K562 (cell line): Measurements from ENCODE around the gene DENND1A. TPM values are rescaled to one million over a fixed set of nuclear protein-coding genes. Genes with fewer than 3 reads are reported as not detected.
A peak's percentile ranks its signal among the peaks of the same experiment; 100 is the strongest.

ENCODE experiments used
- ATAC-seq: fragments of 200-7000 bp; cut with Tn5 transposase; 3 replicates; pipeline ENCODE4 v1.9.1; 2020; ENCODE audit warnings: moderate library complexity
- BruUV-seq: library from RNA; stranded (reverse); fragments of 400-500 nt; replicated peaks from 2 replicates; lab custom pipeline; 2021; lab: Mats Ljungman, UMichigan
- CTCF ChIA-PET: fragments of 300-600 bp; formaldehyde crosslinking; extraction: SDS; loops from one replicate; lab custom pipeline; 2021; ENCODE audit warnings: low intra/inter-chr PET ratio; lab: Yijun Ruan, JAX
- POLR2A ChIA-PET: fragments of 300-600, 350-650 bp; sonication (Branson Sonifier 250); formaldehyde crosslinking; extraction: SDS; loops from one replicate; lab custom pipeline; 2021; ENCODE audit warnings: antibody characterized with exemption, inconsistent platforms; lab: Yijun Ruan, JAX
- DNase-seq, 4 experiments: peaks; one replicate each; pipeline versions ENCODE4 v3.0.0 to v3.0.0-alpha.2; 2011 to 2018; ENCODE audit warnings: low spot score in 3 of 4, mixed read lengths in 3 of 4; ENCODE audit errors: extremely low read depth in 1 of 4
- FAIRE-seq: peaks from 2 replicates; lab custom pipeline; 2011; peaks lifted over from hg19 to GRCh38; lab: Jason Lieb, UNC
- H2AFZ ChIP-seq: 2 replicates; pipeline ENCODE4 v1.6.0; 2011; ENCODE audit warnings: low read depth, low read length, control low read depth, inconsistent platforms
- H3K27ac ChIP-seq: fragments of 200-600 bp; 3 replicates; pipeline ENCODE4 v1.8.0; 2011; ENCODE audit warnings: low read depth, mild to moderate bottlenecking, control low read depth, inconsistent platforms, low read length, moderate library complexity, mixed read lengths; ENCODE audit errors: extremely low read depth
- H3K27me3 ChIP-seq, 2 experiments: fragments of 300-600 bp in 1 of 2; 2 replicates in 1 of 2; 3 replicates in 1 of 2; pipeline versions ENCODE4 v1.6.0 to v1.8.0; 2011; ENCODE audit warnings: inconsistent platforms in 2 of 2, low read length in 2 of 2, mild to moderate bottlenecking in 1 of 2, mixed read lengths in 1 of 2, moderate library complexity in 1 of 2; ENCODE audit not compliant: control insufficient read depth in 2 of 2, insufficient read depth in 2 of 2
- H3K36me3 ChIP-seq: fragments of 300-600 bp; 3 replicates; pipeline ENCODE4 v1.8.0; 2011; ENCODE audit warnings: mild to moderate bottlenecking, low read length, inconsistent platforms; ENCODE audit not compliant: control insufficient read depth, insufficient read depth
- H3K4me1 ChIP-seq, 2 experiments: fragments of 200-600 bp in 1 of 2; replicated peaks in 1 of 2; 2 replicates in 1 of 2; 3 replicates in 1 of 2; pipeline versions ENCODE4 v1.5.1 to v1.8.0; 2011; ENCODE audit warnings: inconsistent platforms in 2 of 2, low read length in 2 of 2, mild to moderate bottlenecking in 1 of 2, mixed read lengths in 1 of 2, moderate library complexity in 1 of 2; ENCODE audit not compliant: control insufficient read depth in 2 of 2, insufficient read depth in 2 of 2
- H3K4me2 ChIP-seq: 2 replicates; pipeline ENCODE4 v1.6.1; 2011; ENCODE audit warnings: low read length, control low read depth, inconsistent platforms, mixed read lengths; ENCODE audit not compliant: insufficient read depth
- H3K4me3 ChIP-seq: fragments of 200-600 bp; sonication (generic), shearing (Covaris generic); 2 replicates; pipeline ENCODE4 v1.5.1; 2016; ENCODE audit warnings: control low read depth, inconsistent platforms
- H3K79me2 ChIP-seq: fragments of 200-600 bp; 3 replicates; pipeline ENCODE4 v1.8.0; 2011; ENCODE audit warnings: low read length, inconsistent platforms; ENCODE audit not compliant: control insufficient read depth, insufficient read depth
- H3K9ac ChIP-seq, 2 experiments: 2 replicates each; pipeline versions ENCODE4 v1.6.0 to v1.6.1; 2011; ENCODE audit warnings: low read depth in 2 of 2, low read length in 2 of 2, control low read depth in 1 of 2, inconsistent platforms in 1 of 2, mild to moderate bottlenecking in 1 of 2, mixed read lengths in 1 of 2; ENCODE audit not compliant: insufficient read depth in 1 of 2
- H3K9me1 ChIP-seq: one replicate; pipeline ENCODE4 v1.6.0; 2011; ENCODE audit warnings: inconsistent platforms, mild to moderate bottlenecking, low read length, moderate library complexity; ENCODE audit not compliant: control insufficient read depth, insufficient read depth
- H3K9me3 ChIP-seq: replicated peaks from 2 replicates; pipeline ENCODE4 v1.5.1; 2011; ENCODE audit warnings: low read depth, low read length, inconsistent platforms; ENCODE audit not compliant: control insufficient read depth, insufficient read depth
- H4K20me1 ChIP-seq: replicated peaks from 2 replicates; pipeline ENCODE4 v1.6.1; 2011; ENCODE audit warnings: low read length, inconsistent platforms, mixed read lengths; ENCODE audit not compliant: control insufficient read depth, insufficient read depth
- BCL6 ChIP-seq: fragments of 250-450 bp; sonication (Bioruptor Pico); IDR thresholded peaks from 2 replicates; pipeline ENCODE4 v1.4.0; 2020
- CTBP1 ChIP-seq: fragments of 450-650 bp; IDR thresholded peaks from 2 replicates; pipeline ENCODE4 v1.6.1; 2016; ENCODE audit warnings: borderline replicate concordance
- E2F5 ChIP-seq: sonication (generic); formaldehyde crosslinking; IDR thresholded peaks from 2 replicates; pipeline ENCODE4 v1.8.0; 2022; ENCODE audit warnings: mild to moderate bottlenecking, missing genetic modification reagents
- FUS ChIP-seq: fragments of 200-400 bp; formaldehyde crosslinking; optimal IDR thresholded peaks from 2 replicates; pipeline ENCODE3; 2017; ENCODE audit warnings: low read depth, low read length
- HLTF ChIP-seq: fragments of 450-650 bp; IDR thresholded peaks from 2 replicates; pipeline ENCODE4 v1.6.1; 2016
- ILK ChIP-seq: fragments of 450-650 bp; IDR thresholded peaks from 2 replicates; pipeline ENCODE4 v1.6.1; 2016; ENCODE audit warnings: missing genetic modification characterization, low read depth, mild to moderate bottlenecking, missing compliant biosample characterization, moderate library complexity, borderline replicate concordance
- KLF6 ChIP-seq: fragments of 250-450 bp; sonication (Bioruptor Pico); IDR thresholded peaks from 2 replicates; pipeline ENCODE4 v1.4.0; 2020; ENCODE audit warnings: mild to moderate bottlenecking, moderate library complexity, borderline replicate concordance
- NELFE ChIP-seq: IDR thresholded peaks from 2 replicates; pipeline ENCODE4 v1.6.1; 2011; ENCODE audit warnings: mild to moderate bottlenecking; ENCODE audit not compliant: insufficient read depth, insufficient read length
- POLR2G ChIP-seq: fragments of 200-400 bp; formaldehyde crosslinking; IDR thresholded peaks from 2 replicates; pipeline ENCODE4 v1.6.1; 2017; ENCODE audit warnings: low read depth, mild to moderate bottlenecking, antibody characterized with exemption, low read length, moderate library complexity
- RFX1 ChIP-seq: fragments of 450-650 bp; IDR thresholded peaks from 2 replicates; pipeline ENCODE4 v1.6.1; 2016; ENCODE audit warnings: mild to moderate bottlenecking, moderate library complexity
- TCF3 ChIP-seq: sonication (generic); formaldehyde crosslinking; IDR thresholded peaks from 2 replicates; pipeline ENCODE4 v1.4.0; 2020; ENCODE audit warnings: mild to moderate bottlenecking, missing genetic modification reagents
- ZKSCAN1 ChIP-seq: fragments of 150-350 bp; IDR thresholded peaks from 2 replicates; pipeline ENCODE4 v1.6.1; 2016; ENCODE audit warnings: low read depth, low read length
- ZNF124 ChIP-seq: sonication (generic); formaldehyde crosslinking; IDR thresholded peaks from 2 replicates; pipeline ENCODE4 v1.8.1; 2022; ENCODE audit warnings: missing genetic modification reagents
- ZNF76 ChIP-seq: fragments of 250-450 bp; sonication (Bioruptor Pico); IDR thresholded peaks from 2 replicates; pipeline ENCODE4 v1.4.0; 2020; ENCODE audit warnings: mild to moderate bottlenecking, moderate library complexity, borderline replicate concordance
- WGBS: fragments of 100-300 bp; shearing (Covaris generic); methylation state at CpG from one replicate; pipeline ENCODE4 v1.1.6; 2016; ENCODE audit warnings: low coverage, mixed read lengths; ENCODE audit not compliant: insufficient coverage; ENCODE audit errors: missing lambda C conversion rate; 5-methylcytosine and 5-hydroxymethylcytosine counted together
- in situ Hi-C: fragments of 300-500 bp; cut with MboI; formaldehyde crosslinking; loops from 4 replicates; pipeline ENCODE4 v1.15.0; 2018; ENCODE audit warnings: inconsistent platforms, mixed read lengths
- intact Hi-C: fragments of 100-400 bp; cut with micrococcal nuclease; formaldehyde crosslinking; loops from 2 replicates; pipeline ENCODE4 v1.14.2; 2022
- polyA plus RNA-seq, 8 experiments: library from polyadenylated mRNA; depleted of rRNA in 4 of 8; stranded (reverse) in 5 of 8; unstranded in 3 of 8; fragments of >200 nt; fragmentation: Nextera tagmentation in 2 of 8; fragmentation: Illumina TruSeq in 1 of 8; extraction: Ambion mirVana in 2 of 8; extraction: Trizol in 1 of 8; gene quantifications; 2 replicates each; pipeline versions ENCODE4 v1.2.1 to v1.2.3, GENCODE V29; 2011 to 2014; ENCODE audit warnings: inconsistent platforms in 1 of 8, missing spikeins in 1 of 8
- total RNA-seq, 7 experiments: library from RNA; depleted of rRNA in 6 of 7; stranded (reverse); fragments of >200 nt in 6 of 7; fragmentation: Illumina TruSeq in 2 of 7; extraction: Trizol in 2 of 7; gene quantifications; 2 replicates each; pipeline versions ENCODE4 v1.2.1 to v1.2.3, GENCODE V29; 2011 to 2021; ENCODE audit warnings: low replicate concordance in 1 of 7
- TF ChIP-seq, protein P1 (sequence below): IDR thresholded peaks from 2 replicates; pipeline ENCODE4 v1.6.1; 2011; ENCODE audit warnings: borderline replicate concordance, low read depth, mild to moderate bottlenecking, moderate library complexity, low read length; ENCODE audit not compliant: insufficient read depth, poor library complexity, severe bottlenecking

Gene DENND1A
- total and polyA plus RNA-seq, 9 of the 15 experiments (the other 6 are each of a cell fraction or from before 2014, with no cell fraction given): 7.6 to 29.5 (median 15.7) TPM

GRCh38 chr9:123550797-123551196 is 379.1 kb downstream of the DENND1A start:
- Histone ChIP-seq H3K4me3 (no peak overlapping the region), H2AFZ (no peak overlapping the region), H3K27ac (no peak overlapping the region), H3K79me2 (no peaks in the 10 kb centered on the region), H3K9me1 (no peaks in the 10 kb centered on the region), H3K36me3 (peaks cover under 1% of the 10 kb centered on the region; the same call in 1 of the 3 replicates), H3K27me3 (no peaks in the 10 kb centered on the region), H3K4me2 (no peak overlapping the region), H3K4me1 (peaks cover 9 to 16% of the 10 kb centered on the region in 2 experiments; a peak in 4 of 5 replicates), H3K9me3 (no peaks in the 10 kb centered on the region), H3K9ac (no peak overlapping the region), H4K20me1 (0 out of 2 replicates have a peak, but pooled peaks cover 5% of the 10 kb centered on the region)
- CTCF ChIA-PET: no interaction called here
- TF ChIP-seq HLTF (no peak), RFX1 (peak; percentile 69)
- FAIRE-seq: no peak
- no TSS peak for BruUV-seq
- POLR2A ChIA-PET: no interaction called here
- in situ Hi-C loops: no loop called here
- intact Hi-C loops: no loop called here
- no peak for DNase-seq
- ATAC-seq: peak; percentile 40; the same call in 1 of the 3 replicates
- 37% methylated on average over 5 of the region's 5 CpGs for WGBS

DNA sequence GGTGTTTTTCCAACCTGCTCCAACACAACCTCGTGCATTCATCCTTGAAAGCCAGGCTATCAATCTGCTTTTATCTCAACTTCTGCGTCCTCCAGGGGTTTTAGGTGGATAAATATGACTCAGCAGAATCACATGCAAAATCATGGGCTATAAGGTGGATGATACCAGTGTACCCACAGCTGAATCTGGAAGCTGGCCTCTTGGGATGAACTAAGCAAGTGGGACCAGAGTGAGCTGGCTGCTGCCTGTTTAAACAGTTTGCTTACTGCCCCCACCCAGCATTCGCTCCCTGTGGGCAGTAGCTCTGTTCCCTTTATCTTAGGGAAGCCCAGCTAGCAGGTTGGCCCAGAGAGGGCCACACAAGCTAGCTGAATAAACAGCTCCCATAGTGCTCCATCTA is 379.9 kb downstream of the DENND1A start:
- Histone ChIP-seq H3K4me1 (peaks cover 9 to 16% of the 10 kb centered on the region in 2 experiments; a peak in 4 of 5 replicates), H2AFZ (no peak overlapping the region), H3K9me1 (no peaks in the 10 kb centered on the region), H3K9ac (no peak overlapping the region), H3K36me3 (no peaks in the 10 kb centered on the region), H3K9me3 (no peaks in the 10 kb centered on the region), H3K4me3 (no peak overlapping the region), H4K20me1 (0 out of 2 replicates have a peak, but pooled peaks cover 5% of the 10 kb centered on the region), H3K27me3 (no peaks in the 10 kb centered on the region), H3K79me2 (no peaks in the 10 kb centered on the region), H3K4me2 (no peak overlapping the region), H3K27ac (no peak overlapping the region)
- CTCF ChIA-PET: no interaction called here
- intact Hi-C loops (no loop called here), in situ Hi-C loops (no loop called here)
- FAIRE-seq (no peak), ATAC-seq (peak; percentile 73), DNase-seq (peak in 2 of 4 experiments; percentile 18 to 20)
- no TSS peak for BruUV-seq
- WGBS: 6% methylated on average over 3 of the region's 3 CpGs
- POLR2A ChIA-PET: no interaction called here
- TF ChIP-seq, protein P1, sequence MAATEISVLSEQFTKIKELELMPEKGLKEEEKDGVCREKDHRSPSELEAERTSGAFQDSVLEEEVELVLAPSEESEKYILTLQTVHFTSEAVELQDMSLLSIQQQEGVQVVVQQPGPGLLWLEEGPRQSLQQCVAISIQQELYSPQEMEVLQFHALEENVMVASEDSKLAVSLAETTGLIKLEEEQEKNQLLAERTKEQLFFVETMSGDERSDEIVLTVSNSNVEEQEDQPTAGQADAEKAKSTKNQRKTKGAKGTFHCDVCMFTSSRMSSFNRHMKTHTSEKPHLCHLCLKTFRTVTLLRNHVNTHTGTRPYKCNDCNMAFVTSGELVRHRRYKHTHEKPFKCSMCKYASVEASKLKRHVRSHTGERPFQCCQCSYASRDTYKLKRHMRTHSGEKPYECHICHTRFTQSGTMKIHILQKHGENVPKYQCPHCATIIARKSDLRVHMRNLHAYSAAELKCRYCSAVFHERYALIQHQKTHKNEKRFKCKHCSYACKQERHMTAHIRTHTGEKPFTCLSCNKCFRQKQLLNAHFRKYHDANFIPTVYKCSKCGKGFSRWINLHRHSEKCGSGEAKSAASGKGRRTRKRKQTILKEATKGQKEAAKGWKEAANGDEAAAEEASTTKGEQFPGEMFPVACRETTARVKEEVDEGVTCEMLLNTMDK: no peak
- no peak for TF ChIP-seq NELFE
- no peak for TF ChIP-seq ZNF76
- TF ChIP-seq KLF6: no peak
- no peak for TF ChIP-seq POLR2G
- no peak for TF ChIP-seq FUS
- no peak for TF ChIP-seq E2F5
- no peak for TF ChIP-seq ILK
- TF ChIP-seq BCL6 (CRISPR knock-in tag): no peak
- TF ChIP-seq ZNF124 (CRISPR knock-in tag): no peak
- TF ChIP-seq TCF3 (CRISPR knock-in tag): no peak
- TF ChIP-seq CTBP1: peak; percentile 56; the same call in 1 of the 2 replicates
- no peak for TF ChIP-seq ZKSCAN1
